NB4 (cell line): ENCODE data around the gene PRSS48.

Experiments
- DNase-seq: peaks from one replicate; pipeline ENCODE4 v3.0.0; 2010; ENCODE audit warnings: low read depth
- H3K4me3 ChIP-seq: one replicate; pipeline ENCODE4 v1.5.1; 2011; ENCODE audit warnings: mild to moderate bottlenecking, low read depth, low read length, moderate library complexity
- CTCF ChIP-seq: IDR thresholded peaks from one replicate; pipeline ENCODE4 v1.5.1; 2012; ENCODE audit warnings: low read depth, low read length
- MAX ChIP-seq: IDR thresholded peaks from 2 replicates; pipeline ENCODE4 v1.6.1; 2011; ENCODE audit warnings: low read depth, low read length
- MYC ChIP-seq: IDR thresholded peaks from 2 replicates; pipeline ENCODE4 v1.6.1; 2011; ENCODE audit warnings: low read depth, low read length
- POLR2A ChIP-seq: IDR thresholded peaks from 2 replicates; pipeline ENCODE4 v1.6.1; 2011; ENCODE audit warnings: mild to moderate bottlenecking; ENCODE audit not compliant: insufficient read length; ENCODE audit errors: extremely low read depth

Gene PRSS48

GRCh38 chr4:151294833-151295496 lies 18.0 kb downstream of the PRSS48 start:
- no peak for DNase-seq
- no peak for TF ChIP-seq POLR2A
- no peak overlapping the region for H3K4me3 ChIP-seq

- TF ChIP-seq MYC (no peak), MAX (no peak), CTCF (no peak), POLR2A (no peak)
- no peak overlapping the region for H3K4me3 ChIP-seq
- no peak for DNase-seq
Measured at GRCh38 chr4:151296227-151296626, 19.3 kb downstream of the PRSS48 start.

GRCh38 chr4:151297170-151297569 lies 20.2 kb downstream of the PRSS48 start:
- H3K4me3 ChIP-seq = no peak overlapping the region
- TF ChIP-seq POLR2A = no peak
- no peak for TF ChIP-seq MAX
- no peak for TF ChIP-seq MYC
- no peak for TF ChIP-seq CTCF
- no peak for DNase-seq

- TF ChIP-seq POLR2A = no peak
- TF ChIP-seq MAX = no peak
- no peak for TF ChIP-seq CTCF
- TF ChIP-seq MYC = no peak
- no peak overlapping the region for H3K4me3 ChIP-seq
- no peak for DNase-seq
Measured at GRCh38 chr4:151302432-151302831, 25.5 kb downstream of the PRSS48 start.

GRCh38 chr4:151304226-151304625 lies 27.3 kb downstream of the PRSS48 start:
- DNase-seq = no peak
- no peak overlapping the region for H3K4me3 ChIP-seq
- TF ChIP-seq MAX = no peak
- TF ChIP-seq POLR2A = no peak
- no peak for TF ChIP-seq CTCF
- no peak for TF ChIP-seq MYC

- TF ChIP-seq MAX (no peak), MYC (no peak), CTCF (no peak), POLR2A (no peak)
- DNase-seq = no peak
- H3K4me3 ChIP-seq = no peak overlapping the region
Measured at GRCh38 chr4:151304755-151305154, 27.8 kb downstream of the PRSS48 start.
